GM21390 (cell line): Measurements from ENCODE around the gene AMIGO2.
"Not testable (repeated sequence)": the region's sequence is repeated elsewhere in the genome, so short reads cannot be mapped to it uniquely, and the experiment has no call there.

ENCODE experiments used
- ATAC-seq: cut with Tn5 transposase; IDR thresholded peaks from one replicate; pipeline ENCODE4 v1.9.1; 2021; ENCODE audit not compliant: unreplicated experiment

Gene AMIGO2

DNA sequence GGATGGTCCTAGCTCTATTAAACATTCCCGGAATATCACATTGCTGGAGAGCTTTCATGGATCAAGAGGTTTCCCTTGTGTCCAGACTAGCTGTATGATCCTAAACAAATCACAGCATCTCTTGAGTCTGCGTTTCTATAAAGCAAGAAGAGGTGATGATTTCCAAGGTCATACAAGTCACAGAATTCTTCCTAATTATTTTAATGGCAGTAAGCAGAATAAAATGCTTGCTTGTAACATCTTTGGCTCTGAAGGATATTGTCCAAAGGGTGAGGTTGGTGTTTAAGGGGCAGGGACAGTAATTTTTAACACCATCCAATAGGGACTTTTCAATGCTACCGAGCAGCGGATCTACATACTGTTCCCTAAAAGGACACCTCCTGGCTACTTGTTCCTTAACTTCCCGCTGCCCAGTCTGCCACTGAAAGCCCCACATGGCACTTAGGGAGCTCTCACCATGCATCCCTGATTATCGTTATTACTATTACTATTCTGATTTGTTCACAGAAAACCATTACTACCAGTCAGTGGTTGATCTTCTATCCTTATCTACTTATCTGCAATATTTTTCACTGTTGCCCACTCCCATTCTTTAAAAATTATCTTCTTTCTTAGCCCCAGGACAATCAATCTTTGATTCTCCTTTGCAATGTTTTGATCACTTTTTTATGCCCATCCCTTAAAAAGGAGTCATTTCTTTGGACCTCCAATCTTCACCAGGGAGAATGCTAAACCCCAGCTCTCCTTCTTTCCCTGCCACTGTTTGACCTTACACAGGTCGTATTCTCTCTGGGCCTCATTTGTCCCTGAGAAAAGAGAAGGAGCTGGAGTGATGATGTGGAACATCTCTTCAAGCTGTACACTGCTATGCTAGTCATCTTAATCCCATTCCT, 4.3 kb downstream of the AMIGO2 start:
- ATAC-seq, result no peak

DNA sequence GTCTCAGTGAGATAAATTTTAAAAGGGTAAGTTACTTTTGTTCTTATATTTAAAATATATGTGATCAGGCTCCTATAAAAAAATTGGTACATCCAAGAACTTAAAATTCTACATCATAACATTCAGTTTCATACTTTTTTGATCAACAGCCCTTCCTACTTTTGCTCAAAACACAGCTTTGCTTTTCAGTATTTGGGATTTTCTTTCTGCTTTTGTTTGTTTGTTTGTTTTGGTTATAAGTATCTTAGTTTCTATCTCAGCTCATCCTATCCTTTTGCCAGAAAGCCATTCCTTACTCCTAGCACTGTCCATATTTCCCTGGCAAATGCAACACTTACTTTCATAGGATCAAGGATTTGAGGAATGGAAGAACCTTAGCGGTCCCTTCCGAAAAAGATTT, 5.0 kb downstream of the AMIGO2 start:
- no peak for ATAC-seq

DNA sequence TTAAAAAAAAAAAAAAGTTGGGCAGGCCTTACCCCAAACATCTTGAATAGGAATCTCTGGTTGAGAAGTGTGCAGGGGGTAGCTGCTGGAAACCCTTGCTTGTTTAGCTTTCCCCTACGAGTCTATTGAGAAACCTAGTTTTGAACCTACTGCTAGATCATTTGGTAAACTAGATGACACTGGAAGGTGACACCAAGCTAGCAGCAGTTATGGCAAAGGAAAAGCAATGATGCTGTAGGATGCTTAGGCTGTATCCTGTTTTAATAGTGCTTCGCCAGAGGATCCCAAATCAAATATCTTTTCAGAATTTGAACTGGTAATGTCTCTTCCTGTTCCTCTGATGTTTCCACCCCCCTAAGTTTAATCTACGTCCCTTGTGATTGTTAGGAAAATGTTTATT, 5.8 kb downstream of the AMIGO2 start:
- ATAC-seq, result no peak

DNA sequence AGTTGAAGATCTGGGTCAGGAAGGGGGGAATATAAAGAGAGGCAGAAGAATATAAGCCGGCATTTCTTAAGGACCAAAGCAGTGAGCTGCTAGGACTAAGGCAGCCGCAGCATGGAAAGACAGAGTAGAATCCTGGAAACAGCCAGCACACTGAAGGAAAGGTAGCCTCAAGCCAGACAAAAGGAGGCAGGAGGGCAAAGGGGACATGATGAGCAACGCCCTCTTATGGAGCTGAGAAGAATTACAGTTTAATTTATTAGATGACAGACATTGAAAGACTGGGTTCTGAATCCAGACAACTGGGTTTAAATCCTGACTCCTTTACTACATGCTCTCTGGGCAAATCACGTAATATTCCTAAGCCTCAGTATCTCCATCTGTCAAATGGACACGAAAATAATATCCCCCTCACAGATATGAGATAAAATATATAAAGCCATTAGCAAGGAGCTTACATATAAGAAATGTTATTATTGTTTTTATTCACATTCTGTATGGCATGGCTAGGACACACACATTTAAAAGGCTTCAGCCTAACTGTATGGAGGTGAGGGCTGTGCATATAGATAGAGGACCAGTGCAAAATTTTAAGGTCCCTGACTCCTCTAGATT, 8.4 kb downstream of the AMIGO2 start:
- ATAC-seq, result no peak

DNA sequence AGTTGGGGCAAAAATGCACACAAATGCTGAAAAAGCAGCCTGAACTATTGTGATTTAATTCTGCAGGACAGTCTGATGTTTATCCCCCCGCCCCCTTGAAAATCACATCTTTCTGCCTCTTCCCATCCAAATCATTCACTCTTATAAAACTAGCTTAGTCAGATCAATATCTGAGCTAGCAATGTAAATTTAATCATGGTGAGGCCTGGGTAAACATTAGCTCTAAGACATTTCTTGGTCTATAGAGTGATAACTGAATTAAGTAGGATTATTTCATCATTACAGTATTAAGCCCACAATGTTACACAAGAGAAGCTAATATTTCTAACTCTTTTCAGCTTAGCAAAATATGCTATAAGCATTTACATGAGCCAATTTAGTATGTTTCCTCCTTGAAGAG, 9.4 kb downstream of the AMIGO2 start:
- no peak for ATAC-seq

DNA sequence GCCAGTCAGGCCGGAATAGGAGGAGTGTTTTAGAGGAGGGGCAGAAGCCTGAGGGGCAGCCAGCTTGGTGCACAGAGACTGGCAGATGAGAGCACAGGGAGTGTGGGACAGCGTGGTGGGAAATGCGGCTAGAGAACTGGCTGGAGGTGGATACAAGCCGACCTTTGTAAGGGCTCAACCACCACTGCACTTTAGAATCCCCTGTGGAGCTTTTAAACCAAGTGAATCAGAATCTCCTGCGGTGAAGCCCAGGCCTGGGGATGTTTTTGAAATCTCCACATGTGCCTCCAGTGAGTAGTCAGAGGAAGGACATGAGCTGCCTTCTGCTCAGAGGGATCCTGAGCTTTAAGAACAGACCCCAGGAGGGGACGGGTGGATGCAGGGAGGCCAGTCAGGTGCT, 11.2 kb downstream of the AMIGO2 start:
- no peak for ATAC-seq

DNA sequence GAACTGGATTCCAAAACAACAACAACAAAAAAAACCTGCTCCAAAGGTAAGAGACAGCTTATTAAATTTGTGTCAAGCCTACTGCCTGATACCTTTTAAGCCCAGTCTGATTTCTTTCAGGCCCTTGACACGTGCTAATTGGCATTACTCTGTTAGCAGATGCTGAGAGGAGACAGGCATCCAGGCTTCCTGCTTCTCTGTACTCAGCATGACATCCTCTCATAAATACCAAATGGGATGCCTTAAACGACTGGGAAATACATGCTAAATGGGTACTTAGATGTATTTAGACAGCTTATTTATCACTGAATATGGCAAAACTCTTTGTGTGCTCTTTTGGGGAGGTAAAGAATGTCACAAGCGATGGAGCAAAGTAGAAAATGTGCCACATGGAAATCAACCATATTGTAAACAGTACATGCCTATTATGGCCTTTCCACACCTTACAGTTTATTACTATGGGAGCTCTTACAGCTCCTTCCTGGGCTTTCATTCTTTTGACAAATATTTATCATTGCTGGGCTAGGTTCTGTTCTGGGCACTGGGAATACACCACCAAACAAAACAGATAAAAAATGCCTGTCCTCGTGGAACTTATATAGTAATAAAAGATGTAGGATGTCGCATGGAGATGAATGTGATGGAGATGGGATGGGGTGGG, 11.9 kb downstream of the AMIGO2 start:
- no peak for ATAC-seq

DNA sequence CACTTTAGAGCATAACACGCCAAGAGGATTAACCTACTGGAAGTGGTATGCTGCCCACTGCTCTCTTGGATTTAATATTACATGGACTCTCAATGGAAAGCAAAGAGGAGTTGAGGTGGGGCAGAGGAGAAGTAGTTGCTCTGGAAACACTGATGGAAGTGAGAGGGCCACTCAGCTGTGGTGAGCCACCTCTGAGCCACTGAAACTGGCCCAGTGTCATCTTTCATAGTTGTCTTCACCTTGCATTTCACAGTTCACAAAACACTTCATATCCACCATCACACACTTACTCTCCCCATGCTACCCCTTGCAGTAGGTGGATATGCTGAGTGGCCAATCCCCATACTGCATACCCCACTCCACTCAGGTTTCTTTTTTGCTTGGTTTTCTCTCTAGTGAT, 12.6 kb downstream of the AMIGO2 start:
- ATAC-seq, result no peak

DNA sequence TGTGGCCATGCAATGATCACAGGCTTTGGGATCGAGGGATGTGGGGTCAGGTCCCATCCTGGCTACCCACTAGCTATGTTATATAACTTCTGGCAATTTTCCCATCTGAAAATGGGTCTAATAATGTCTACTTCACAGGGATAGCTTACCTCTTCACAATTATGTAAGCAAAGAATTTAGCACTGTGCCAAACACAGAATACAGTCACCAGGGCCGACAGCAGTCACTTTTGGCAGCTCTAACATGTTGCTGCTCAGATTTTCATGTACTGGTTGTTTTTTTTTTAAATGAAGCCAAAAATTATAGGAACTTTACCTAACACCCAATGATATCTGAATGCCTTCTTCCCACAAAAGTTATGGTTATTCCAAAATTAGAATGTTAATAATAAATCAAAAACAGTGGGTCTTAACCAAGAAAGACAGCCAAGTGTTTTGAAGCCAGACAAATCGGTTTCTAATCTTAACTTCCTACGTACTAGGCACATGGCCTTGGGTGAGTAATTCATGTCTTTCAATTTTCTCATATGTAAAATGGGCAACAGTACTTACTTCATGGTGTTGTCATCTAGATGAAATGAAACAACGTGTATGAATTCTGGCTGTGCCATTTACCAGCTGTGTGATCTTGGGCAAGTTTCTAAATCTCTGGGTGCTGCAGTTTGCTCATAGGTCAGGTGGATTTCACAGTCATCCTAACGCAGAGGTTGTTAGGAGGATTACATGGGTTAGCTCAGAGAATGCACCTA, 13.3 kb downstream of the AMIGO2 start:
- no peak for ATAC-seq

DNA sequence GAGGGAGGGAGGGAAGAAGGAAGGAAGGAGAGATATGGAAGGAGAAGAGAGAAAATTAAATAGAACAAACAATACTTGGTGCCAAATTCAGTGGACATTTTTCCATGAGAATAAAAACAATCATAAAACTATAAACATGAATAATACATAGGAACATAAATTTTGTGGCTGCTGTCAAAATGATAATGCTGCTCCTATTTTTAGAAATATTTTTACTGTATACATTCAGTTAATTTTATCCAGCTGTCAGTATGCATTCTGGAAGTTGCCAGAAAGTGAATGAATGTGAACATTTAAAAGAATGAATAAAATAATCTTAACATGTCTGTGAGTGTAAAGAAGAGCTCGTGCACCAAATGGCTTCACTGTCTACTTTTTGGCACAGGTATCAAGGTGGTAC, 14.2 kb downstream of the AMIGO2 start:
- no peak for ATAC-seq

DNA sequence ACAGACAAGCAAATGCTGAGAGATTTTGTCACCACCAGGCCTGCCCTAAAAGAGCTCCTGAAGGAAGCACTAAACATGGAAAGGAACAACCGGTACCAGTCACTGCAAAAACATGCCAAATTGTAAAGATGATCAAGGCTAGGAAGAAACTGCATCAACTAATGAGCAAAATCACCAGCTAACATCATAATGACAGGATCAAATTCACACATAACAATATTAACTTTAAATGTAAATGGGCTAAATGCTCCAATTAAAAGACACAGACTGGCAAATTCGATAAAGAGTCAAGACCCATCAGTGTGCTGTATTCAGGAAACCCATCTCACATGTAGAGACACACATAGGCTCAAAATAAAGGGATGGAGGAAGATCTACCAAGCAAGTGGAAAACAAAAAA, 21.1 kb downstream of the AMIGO2 start:
- ATAC-seq, result not testable (repeated sequence)

DNA sequence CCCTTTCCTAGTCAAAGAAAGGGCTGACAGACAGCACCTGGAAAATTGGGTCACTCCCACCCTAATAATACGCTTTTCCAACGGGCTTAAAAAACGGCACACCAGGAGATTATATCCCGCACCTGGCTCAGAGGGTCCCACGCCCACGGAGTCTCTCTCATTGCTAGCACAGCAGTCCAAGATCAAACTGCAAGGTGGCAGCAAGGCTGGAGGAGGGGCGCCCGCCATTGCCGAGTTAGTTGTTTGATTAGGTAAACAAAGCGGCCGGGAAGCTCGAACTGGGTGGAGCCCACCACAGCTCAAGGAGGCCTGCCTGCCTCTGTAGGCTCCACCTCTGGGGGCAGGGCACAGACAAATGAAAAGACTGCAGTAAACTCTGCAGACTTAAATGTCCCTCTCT, 22.8 kb downstream of the AMIGO2 start:
- ATAC-seq, result not testable (repeated sequence)

DNA sequence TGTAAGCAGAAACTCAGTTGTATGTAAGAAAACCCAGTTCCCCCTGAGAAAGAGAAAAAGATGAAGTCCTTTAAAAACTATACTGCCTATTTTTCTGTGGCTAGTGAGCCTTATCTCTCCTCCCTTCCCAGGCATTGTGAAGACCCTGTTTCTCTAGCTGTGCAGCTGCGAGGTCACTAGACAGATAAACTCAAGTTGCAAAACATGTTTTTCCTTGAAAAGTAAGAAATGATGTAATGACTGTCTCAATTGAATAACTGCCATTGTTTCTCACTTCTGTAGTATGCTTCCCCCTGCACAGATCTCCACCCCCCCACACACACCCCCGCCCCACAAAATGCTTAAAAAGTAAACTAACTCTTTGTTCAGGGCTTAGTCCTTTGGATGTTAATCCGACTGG, 23.9 kb downstream of the AMIGO2 start:
- ATAC-seq, result not testable (repeated sequence)

DNA sequence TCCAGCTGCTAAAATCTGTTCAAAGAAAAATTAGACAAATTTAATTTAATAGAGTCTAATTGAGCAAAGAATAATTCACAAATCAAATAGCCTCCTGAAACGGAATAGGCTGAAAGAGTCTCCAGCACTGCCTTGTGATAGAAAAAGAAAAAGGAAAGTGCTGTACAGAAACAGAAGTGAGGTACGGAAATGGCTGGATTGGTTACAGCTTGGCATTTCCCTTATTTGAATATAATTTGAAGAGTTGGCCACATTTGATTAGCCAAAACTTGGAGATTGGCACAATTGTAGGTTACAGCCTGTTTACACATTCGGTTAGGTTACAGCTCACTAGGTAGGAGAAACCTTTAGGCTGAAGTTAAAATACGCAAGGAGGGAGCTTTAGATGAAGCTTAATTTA, 25.1 kb downstream of the AMIGO2 start:
- no peak for ATAC-seq

DNA sequence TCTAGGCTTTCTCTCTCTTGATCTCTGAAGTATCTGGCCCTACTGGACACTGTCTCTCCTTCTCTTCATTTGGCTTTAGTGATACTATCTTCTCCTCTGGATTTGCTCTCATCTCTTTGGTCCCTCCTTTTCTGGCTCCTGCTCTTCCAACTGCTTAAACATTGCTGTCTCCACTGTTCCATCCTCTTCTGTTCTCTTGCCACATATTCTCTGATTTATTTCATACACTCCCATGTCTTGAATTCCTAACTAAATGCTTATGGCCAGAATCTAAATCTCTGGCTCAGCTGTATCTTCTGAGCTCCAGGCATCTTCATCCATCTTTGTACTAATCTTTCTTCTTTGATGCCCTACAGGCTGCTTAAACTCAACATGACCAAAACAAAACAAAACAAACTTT, 25.8 kb downstream of the AMIGO2 start:
- ATAC-seq, result no peak

DNA sequence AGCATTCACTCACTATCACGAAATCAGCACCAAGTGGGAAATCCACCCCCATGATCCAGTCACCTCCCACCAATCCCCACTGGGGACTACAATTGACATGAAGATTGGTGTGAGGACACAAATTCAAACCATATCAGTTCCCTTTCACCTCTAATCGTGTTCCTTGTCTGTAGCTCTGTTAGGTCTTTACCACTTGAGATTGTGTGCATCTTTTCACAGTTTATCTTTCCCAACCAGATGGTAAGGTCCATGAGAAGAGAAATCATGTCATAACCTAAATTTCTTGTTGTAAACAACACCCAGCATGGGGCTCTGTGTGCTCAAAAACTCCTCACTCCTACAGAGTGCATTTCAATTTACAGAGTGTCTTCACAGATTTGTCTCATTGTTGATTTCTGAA, 27.5 kb downstream of the AMIGO2 start:
- ATAC-seq, result no peak

DNA sequence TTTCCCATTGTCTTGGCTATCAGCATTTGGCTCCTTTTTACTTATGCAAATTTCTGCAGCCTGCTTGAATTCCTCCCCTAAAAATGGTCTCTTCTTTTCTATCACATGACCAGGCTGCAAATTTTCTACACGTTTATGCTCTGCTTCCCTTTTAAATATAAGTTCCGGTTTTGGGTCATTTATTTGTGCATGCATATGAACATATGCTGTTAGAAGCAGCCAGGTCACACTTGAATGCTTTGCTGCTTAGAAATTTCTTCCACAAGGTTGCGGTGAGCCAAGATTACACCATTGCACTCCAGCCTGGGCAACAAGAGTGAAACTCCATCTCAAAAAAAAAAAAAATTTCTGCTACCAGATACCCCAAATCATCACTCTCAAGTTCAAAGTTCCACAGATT, 28.5 kb downstream of the AMIGO2 start:
- ATAC-seq, result not testable (repeated sequence)

DNA sequence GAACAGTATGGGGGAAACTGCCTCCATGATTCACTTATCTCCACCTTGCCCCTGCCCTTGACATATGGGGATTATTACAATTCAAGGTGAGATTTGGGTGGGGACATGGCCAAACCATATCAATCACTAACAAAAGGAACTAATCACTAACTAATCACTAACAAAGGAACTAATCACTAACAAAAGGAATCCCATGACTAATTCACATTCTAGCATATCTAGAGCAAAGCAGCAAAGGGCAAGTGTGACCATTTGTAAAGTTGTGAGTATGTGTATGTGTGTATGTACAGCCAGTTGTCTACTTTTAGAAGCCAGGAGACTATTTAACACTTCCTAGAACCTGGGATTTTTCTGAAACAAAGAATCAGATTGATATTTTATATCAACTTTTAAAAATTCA, 31.2 kb downstream of the AMIGO2 start:
- no peak for ATAC-seq

DNA sequence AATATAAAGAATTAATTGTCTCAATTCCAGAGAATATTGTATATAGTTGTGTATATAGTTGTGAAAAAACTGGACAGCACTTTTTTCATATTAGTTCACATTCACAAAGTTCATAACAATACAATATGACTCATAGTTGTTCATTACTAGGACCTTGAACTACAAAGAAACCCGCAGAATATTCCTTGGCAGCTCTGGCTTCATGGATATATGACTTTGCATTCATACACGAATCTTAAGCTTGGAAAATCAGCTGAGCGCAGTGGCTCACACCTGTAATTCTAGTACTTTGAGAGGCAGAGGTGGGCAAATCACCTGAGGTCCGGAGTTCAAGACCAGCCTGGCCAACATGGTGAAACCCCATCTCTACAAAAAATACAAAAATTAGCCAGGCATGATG, 38.4 kb downstream of the AMIGO2 start:
- ATAC-seq, result no peak

DNA sequence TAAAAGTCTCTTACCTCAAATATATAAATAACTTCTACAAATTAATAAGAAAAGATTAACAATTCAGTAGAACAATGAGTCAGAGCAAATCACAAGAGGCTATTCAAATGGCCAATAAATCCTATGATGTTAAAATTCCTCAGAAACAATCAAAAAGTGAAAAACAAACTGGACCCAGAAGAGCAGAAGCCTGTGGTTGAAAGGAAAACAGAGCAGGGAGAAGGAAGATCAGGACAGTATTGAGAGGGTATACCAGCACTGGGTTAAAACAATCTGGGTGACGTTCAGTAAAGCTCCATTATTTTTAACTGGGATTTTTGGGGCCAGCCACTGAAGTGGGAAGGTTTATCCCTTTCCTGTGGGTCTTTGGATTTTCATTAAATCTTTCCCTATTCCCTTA, 40.0 kb downstream of the AMIGO2 start:
- ATAC-seq, result no peak

DNA sequence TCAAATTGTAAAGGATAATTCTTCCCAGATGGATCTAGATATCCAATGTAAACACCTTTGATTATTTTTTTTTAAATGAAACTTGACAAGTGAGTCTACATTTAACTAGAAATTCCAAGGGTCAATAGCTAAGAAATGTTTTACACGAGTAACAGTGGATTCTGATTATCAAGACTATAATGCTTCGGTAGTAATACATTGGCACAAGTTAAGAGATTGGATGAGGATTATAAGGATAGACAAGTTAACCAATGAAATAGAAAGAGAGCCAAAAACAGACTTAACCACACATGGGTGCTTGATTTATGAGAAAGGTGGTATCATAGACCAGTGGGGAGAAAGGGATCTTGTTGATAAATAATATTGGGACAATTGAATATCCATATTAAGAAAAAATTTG, 40.7 kb downstream of the AMIGO2 start:
- no peak for ATAC-seq
